ENCODE data around the gene PGAP6.

GRCh38 chr16:398561-399339, 17.0 kb upstream of the PGAP6 start:
- TF ChIP-seq CTCF (IDR thresholded peaks at IDR 0.05) (no peak), POLR2A (IDR thresholded peaks at IDR 0.05) (no peak)

Measured in body of pancreas (tissue), 4 donors.